HL-60 (cell line): ENCODE measurements around the gene MYG1.

Experiments used
- DNase-seq, 2 experiments: peaks; one replicate each; pipeline ENCODE4 v3.0.0-alpha.2; 2010 to 2020; ENCODE audit warnings: low read depth in 1 of 2, low spot score in 1 of 2
- H3K27ac ChIP-seq: fragments of 250-450 bp; sonication (Bioruptor Pico); replicated peaks from 2 replicates; pipeline ENCODE4 v1.5.1; 2020; ENCODE audit warnings: mild to moderate bottlenecking, moderate library complexity
- H3K27me3 ChIP-seq: fragments of 250-450 bp; sonication (Bioruptor Pico); 2 replicates; pipeline ENCODE4 v1.5.1; 2021; ENCODE audit warnings: mild to moderate bottlenecking, moderate library complexity; ENCODE audit not compliant: insufficient read depth, poor library complexity, severe bottlenecking
- H3K4me3 ChIP-seq: replicated peaks from 2 replicates; pipeline ENCODE4 v1.5.1; 2011; ENCODE audit warnings: mild to moderate bottlenecking, control low read depth, low read length; ENCODE audit not compliant: insufficient read depth
- GABPA ChIP-seq: IDR thresholded peaks from 2 replicates; pipeline ENCODE4 v1.6.1; 2012; ENCODE audit warnings: low read depth
- POLR2AphosphoS5 ChIP-seq: IDR thresholded peaks from 2 replicates; pipeline ENCODE4 v1.6.1; 2012; ENCODE audit warnings: low read depth
- SPI1 ChIP-seq: IDR thresholded peaks from 2 replicates; pipeline ENCODE4 v1.6.1; 2012; ENCODE audit warnings: low read depth, mild to moderate bottlenecking, borderline replicate concordance
- TF ChIP-seq, protein P1 (sequence below): IDR thresholded peaks from one replicate; pipeline ENCODE4 v1.5.1; 2011; ENCODE audit warnings: low read length, control low read depth, inconsistent platforms; ENCODE audit not compliant: insufficient read depth
- TF ChIP-seq, protein P2 (sequence below): IDR thresholded peaks from 2 replicates; pipeline ENCODE4 v1.6.1; 2012; ENCODE audit warnings: low read depth; ENCODE audit not compliant: insufficient replicate concordance

Gene MYG1

DNA sequence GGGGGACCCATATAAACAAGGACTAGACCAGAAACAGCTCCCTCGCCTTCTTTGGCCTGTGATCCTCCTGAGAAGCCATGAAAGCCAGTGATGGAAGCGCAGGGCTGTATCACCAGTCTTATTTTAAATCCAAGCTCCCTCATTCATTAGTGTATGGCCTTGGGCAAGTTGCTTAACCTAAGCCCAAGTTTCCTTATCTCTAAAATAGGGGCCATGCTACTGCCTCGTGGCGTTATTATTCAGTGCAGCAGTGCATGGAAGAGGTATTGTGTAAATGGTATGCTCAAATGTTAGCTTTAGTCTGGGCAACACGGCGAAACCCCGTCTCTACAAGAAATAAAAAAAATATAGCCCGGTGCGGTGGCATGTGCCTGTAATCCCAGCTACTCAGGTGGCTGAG lies 21.5 kb upstream of the MYG1 start:
- DNase-seq: no peak
- Histone ChIP-seq H3K27ac (no peak overlapping the region), H3K4me3 (no peak overlapping the region), H3K27me3 (no peaks in the 10 kb centered on the region)
- TF ChIP-seq, protein P1, sequence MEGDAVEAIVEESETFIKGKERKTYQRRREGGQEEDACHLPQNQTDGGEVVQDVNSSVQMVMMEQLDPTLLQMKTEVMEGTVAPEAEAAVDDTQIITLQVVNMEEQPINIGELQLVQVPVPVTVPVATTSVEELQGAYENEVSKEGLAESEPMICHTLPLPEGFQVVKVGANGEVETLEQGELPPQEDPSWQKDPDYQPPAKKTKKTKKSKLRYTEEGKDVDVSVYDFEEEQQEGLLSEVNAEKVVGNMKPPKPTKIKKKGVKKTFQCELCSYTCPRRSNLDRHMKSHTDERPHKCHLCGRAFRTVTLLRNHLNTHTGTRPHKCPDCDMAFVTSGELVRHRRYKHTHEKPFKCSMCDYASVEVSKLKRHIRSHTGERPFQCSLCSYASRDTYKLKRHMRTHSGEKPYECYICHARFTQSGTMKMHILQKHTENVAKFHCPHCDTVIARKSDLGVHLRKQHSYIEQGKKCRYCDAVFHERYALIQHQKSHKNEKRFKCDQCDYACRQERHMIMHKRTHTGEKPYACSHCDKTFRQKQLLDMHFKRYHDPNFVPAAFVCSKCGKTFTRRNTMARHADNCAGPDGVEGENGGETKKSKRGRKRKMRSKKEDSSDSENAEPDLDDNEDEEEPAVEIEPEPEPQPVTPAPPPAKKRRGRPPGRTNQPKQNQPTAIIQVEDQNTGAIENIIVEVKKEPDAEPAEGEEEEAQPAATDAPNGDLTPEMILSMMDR: no peak
- TF ChIP-seq POLR2AphosphoS5: no peak
- TF ChIP-seq, protein P2, sequence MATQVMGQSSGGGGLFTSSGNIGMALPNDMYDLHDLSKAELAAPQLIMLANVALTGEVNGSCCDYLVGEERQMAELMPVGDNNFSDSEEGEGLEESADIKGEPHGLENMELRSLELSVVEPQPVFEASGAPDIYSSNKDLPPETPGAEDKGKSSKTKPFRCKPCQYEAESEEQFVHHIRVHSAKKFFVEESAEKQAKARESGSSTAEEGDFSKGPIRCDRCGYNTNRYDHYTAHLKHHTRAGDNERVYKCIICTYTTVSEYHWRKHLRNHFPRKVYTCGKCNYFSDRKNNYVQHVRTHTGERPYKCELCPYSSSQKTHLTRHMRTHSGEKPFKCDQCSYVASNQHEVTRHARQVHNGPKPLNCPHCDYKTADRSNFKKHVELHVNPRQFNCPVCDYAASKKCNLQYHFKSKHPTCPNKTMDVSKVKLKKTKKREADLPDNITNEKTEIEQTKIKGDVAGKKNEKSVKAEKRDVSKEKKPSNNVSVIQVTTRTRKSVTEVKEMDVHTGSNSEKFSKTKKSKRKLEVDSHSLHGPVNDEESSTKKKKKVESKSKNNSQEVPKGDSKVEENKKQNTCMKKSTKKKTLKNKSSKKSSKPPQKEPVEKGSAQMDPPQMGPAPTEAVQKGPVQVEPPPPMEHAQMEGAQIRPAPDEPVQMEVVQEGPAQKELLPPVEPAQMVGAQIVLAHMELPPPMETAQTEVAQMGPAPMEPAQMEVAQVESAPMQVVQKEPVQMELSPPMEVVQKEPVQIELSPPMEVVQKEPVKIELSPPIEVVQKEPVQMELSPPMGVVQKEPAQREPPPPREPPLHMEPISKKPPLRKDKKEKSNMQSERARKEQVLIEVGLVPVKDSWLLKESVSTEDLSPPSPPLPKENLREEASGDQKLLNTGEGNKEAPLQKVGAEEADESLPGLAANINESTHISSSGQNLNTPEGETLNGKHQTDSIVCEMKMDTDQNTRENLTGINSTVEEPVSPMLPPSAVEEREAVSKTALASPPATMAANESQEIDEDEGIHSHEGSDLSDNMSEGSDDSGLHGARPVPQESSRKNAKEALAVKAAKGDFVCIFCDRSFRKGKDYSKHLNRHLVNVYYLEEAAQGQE: no peak
- TF ChIP-seq GABPA: no peak
- TF ChIP-seq SPI1: no peak

DNA sequence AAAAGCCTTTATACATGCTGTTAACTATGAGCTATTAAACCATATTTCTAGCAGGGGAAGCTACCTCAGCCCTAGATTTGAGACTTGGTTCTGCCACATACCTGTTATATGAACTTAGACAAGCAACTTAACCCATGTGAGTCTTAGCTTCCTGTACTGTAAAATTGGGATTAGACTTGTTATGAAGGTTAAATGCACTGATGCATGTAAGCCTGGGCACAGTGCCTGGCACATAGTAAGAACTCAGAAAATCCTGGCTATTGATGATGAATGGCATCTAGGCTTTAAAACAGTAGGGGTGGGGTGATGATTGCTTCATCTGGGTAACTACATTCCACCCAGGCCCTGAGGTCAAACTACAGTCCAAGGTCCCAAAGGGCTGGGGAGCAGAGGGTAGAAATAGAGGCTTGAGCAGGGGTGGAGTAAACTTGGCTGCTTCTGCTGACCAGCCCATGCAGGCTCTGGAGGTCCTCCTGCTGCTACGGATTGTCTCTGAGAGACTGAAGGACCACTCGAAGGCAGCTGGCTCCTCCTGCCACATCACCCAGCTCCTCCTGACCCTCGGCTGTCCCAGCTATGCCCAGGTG lies 20.1 kb upstream of the MYG1 start:
- Histone ChIP-seq H3K4me3 (no peak overlapping the region), H3K27me3 (no peaks in the 10 kb centered on the region), H3K27ac (no peak overlapping the region)
- DNase-seq: no peak
- no peak for TF ChIP-seq SPI1
- TF ChIP-seq, protein P2: no peak
- TF ChIP-seq, protein P1: no peak
- no peak for TF ChIP-seq GABPA
- no peak for TF ChIP-seq POLR2AphosphoS5

DNA sequence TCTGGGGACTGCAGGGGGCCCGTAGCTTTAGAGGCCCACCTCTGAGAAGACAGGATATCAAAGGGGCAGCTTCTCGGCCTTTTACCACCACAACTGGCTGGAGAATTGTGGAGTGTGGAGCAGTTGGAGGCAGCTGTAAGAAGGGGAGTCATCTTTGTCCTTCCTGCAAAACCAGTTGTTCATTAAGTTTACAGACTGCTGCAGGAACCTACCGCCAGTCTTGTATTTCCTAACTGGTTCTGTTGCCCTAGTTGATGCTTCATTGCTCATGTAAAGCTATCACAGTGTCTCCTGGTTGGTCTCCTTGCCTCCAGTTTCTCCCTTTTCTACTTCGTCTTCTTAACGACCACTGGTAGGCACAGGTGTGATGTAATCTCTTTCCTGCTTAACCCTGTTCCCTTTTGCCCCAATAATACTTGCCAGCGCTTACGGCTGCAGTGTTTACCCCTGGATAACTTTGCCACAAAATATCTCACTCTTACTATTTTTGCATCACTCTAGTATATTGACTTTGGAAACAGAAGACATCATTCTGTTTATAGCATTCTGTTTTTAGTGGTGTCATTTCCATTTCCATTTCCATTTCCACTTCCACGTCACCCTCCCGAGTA lies 19.5 kb upstream of the MYG1 start:
- no peak for TF ChIP-seq SPI1
- TF ChIP-seq, protein P2: no peak
- TF ChIP-seq GABPA: no peak
- TF ChIP-seq, protein P1: no peak
- TF ChIP-seq POLR2AphosphoS5: no peak
- H3K4me3 ChIP-seq: no peak overlapping the region
- no peak overlapping the region for H3K27ac ChIP-seq
- DNase-seq: no peak
- H3K27me3 ChIP-seq: no peaks in the 10 kb centered on the region
